Neural crest cell (in vitro differentiated cells): ENCODE data around the gene UGT2B10. TPM values are rescaled to one million over a fixed set of nuclear protein-coding genes. Genes with fewer than 3 reads are reported as not detected.

Source experiments
- DNase-seq: peaks from one replicate; pipeline ENCODE4 v3.0.0; 2021; ENCODE audit warnings: low read depth, mixed read lengths, low spot score
- H3K27ac Mint-ChIP-seq: one replicate; pipeline ENCODE4 v1.8.0; 2021; ENCODE audit warnings: mild to moderate bottlenecking, mixed read lengths; ENCODE audit not compliant: unreplicated experiment
- H3K27me3 Mint-ChIP-seq: 2 replicates; pipeline ENCODE4 v1.8.0; 2021; ENCODE audit warnings: low read depth, mild to moderate bottlenecking, mixed read lengths
- H3K36me3 Mint-ChIP-seq: 2 replicates; pipeline ENCODE4 v1.8.0; 2021; ENCODE audit warnings: low read depth, mild to moderate bottlenecking, mixed read lengths
- H3K4me1 Mint-ChIP-seq: 2 replicates; pipeline ENCODE4 v1.8.0; 2021; ENCODE audit warnings: mixed read lengths
- H3K4me3 Mint-ChIP-seq: one replicate; pipeline ENCODE4 v1.8.0; 2021; ENCODE audit warnings: mild to moderate bottlenecking, mixed read lengths
- H3K9me3 Mint-ChIP-seq: 2 replicates; pipeline ENCODE4 v1.8.0; 2021; ENCODE audit warnings: mixed read lengths
- total RNA-seq: library from RNA; stranded (reverse); gene quantifications from 2 replicates; pipeline ENCODE4 v1.2.1, GENCODE V29; 2021
- TF ChIP-seq, protein P1 (sequence below): fragments of 200-600 bp; sonication (generic); conservative IDR thresholded peaks from 2 replicates; pipeline ENCODE4 v1.5.0; 2021; ENCODE audit warnings: antibody characterized with exemption, mild to moderate bottlenecking

Gene UGT2B10
- total RNA-seq, 1 donor from 2014 or later, result not detected

DNA sequence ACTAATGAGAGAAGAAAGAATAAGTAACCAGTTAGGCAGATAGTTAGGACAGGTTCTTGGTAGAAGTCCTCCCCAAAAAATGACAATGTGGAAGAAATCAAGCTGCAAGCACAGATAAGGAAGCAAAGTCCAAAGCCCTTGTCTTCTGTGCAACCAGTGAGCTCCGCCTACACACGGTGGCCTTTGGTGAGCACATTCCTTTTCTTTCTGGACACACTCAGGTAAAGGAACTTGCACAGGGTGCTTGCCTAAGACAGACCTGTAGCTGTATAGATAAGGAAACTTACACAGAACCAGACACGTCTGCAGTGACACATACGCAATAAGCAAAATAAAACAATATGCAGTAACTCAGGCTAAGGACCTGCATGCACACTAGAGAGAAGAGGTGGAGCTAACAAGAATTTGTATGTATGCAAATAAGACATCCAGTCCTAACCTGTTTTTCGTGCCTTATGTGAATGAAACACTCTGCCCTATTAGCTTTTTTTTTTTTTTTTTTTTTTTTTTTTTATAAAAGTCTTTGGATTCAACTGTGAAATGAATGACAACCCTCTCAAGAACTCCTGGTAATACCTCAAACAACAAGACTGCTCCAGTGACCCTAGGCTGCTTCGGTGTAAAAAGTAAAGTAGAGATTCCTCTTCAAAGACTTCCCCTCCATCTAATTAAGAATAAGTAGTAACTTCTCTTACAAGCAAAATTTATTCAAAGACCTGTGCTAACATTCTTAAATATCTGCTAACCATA lies 48.8 kb downstream of the UGT2B10 start:
- no peaks in the 10 kb centered on the region for H3K27me3 Mint-ChIP-seq
- DNase-seq, result no peak
- H3K4me1 Mint-ChIP-seq, result peaks cover 5% of the 10 kb centered on the region
- H3K4me3 Mint-ChIP-seq, result no peak overlapping the region
- no peaks in the 10 kb centered on the region for H3K36me3 Mint-ChIP-seq
- no peaks in the 10 kb centered on the region for H3K9me3 Mint-ChIP-seq
- TF ChIP-seq, protein P1, sequence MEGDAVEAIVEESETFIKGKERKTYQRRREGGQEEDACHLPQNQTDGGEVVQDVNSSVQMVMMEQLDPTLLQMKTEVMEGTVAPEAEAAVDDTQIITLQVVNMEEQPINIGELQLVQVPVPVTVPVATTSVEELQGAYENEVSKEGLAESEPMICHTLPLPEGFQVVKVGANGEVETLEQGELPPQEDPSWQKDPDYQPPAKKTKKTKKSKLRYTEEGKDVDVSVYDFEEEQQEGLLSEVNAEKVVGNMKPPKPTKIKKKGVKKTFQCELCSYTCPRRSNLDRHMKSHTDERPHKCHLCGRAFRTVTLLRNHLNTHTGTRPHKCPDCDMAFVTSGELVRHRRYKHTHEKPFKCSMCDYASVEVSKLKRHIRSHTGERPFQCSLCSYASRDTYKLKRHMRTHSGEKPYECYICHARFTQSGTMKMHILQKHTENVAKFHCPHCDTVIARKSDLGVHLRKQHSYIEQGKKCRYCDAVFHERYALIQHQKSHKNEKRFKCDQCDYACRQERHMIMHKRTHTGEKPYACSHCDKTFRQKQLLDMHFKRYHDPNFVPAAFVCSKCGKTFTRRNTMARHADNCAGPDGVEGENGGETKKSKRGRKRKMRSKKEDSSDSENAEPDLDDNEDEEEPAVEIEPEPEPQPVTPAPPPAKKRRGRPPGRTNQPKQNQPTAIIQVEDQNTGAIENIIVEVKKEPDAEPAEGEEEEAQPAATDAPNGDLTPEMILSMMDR, result no peak
- no peak overlapping the region for H3K27ac Mint-ChIP-seq

DNA sequence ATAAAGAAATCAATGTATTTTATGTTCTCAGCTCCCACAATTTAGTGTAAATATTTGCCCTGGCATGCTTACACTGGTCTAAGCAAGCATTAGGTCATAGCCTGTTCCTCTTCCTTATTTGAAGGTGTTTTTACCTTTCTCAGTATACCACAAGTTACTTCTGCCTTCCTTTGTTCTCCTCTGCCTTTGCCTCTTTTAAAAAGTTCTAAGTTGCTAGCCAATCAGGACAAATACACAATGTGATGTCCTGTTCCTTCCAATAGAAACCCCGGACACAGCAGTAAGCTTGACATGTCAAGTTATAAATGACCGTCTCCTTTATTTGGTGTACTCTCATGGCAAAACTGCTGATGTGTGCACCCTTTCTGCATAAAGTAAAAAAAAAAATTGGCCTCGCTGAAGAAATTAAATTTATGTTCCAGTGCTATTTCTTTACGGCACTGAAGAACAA lies 49.4 kb downstream of the UGT2B10 start:
- TF ChIP-seq, protein P1, result no peak
- no peak overlapping the region for H3K27ac Mint-ChIP-seq
- DNase-seq, result no peak
- H3K27me3 Mint-ChIP-seq, result no peaks in the 10 kb centered on the region
- H3K4me1 Mint-ChIP-seq, result peaks cover 5% of the 10 kb centered on the region
- H3K9me3 Mint-ChIP-seq, result no peaks in the 10 kb centered on the region
- H3K36me3 Mint-ChIP-seq, result no peaks in the 10 kb centered on the region
- no peak overlapping the region for H3K4me3 Mint-ChIP-seq

DNA sequence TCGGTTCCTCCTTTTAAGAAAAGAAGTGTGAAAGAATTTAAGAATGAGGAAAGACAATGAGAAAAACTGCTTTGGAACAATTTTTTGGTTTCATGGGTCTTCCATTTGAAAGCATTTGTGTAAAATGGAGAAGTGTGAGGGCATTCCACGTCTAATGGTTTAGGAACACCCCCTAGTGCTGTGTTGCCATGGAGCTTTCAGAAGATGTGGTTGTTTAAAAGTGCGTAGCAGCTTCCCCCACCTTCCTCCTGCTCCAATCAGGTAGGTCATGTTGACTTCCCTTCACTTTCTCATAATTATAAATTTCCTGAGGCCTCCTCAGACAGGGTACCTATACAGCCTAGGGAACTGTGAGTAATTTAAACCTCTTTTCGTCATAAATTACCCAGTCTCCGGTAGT lies 50.0 kb downstream of the UGT2B10 start:
- Mint-ChIP-seq H3K27me3 (no peaks in the 10 kb centered on the region), H3K4me1 (peaks cover 5% of the 10 kb centered on the region), H3K4me3 (no peak overlapping the region), H3K9me3 (no peaks in the 10 kb centered on the region), H3K27ac (no peak overlapping the region), H3K36me3 (no peaks in the 10 kb centered on the region)
- TF ChIP-seq, protein P1, result no peak
- DNase-seq, result no peak

DNA sequence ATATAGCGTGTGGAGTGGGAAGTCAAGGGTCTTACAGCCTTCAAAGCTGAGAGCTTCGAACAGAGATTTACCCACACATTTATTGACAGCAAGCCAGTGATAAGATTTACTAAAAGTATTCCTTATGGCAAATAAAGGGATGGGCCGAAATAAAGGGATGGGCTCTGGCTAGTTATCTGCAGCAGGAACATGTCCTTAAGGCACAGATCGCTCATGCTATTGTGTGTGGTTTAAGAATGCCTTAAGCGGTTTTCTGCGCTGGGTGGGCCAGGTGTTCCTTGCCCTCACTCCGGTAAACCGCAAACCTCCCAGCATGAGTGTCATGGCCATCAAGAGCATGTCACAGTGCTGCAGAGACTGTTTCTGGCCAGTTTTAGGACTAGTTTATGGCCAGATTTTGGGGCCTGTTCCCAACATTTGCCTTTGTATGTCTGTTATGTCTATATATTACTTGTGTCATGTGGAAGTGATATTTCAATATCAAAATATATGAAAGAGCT lies 53.5 kb downstream of the UGT2B10 start:
- DNase-seq, result no peak
- H3K9me3 Mint-ChIP-seq, result no peaks in the 10 kb centered on the region
- H3K27me3 Mint-ChIP-seq, result no peaks in the 10 kb centered on the region
- no peak overlapping the region for H3K4me3 Mint-ChIP-seq
- H3K27ac Mint-ChIP-seq, result no peak overlapping the region
- TF ChIP-seq, protein P1, result no peak
- peaks cover 5% of the 10 kb centered on the region for H3K4me1 Mint-ChIP-seq
- no peaks in the 10 kb centered on the region for H3K36me3 Mint-ChIP-seq

DNA sequence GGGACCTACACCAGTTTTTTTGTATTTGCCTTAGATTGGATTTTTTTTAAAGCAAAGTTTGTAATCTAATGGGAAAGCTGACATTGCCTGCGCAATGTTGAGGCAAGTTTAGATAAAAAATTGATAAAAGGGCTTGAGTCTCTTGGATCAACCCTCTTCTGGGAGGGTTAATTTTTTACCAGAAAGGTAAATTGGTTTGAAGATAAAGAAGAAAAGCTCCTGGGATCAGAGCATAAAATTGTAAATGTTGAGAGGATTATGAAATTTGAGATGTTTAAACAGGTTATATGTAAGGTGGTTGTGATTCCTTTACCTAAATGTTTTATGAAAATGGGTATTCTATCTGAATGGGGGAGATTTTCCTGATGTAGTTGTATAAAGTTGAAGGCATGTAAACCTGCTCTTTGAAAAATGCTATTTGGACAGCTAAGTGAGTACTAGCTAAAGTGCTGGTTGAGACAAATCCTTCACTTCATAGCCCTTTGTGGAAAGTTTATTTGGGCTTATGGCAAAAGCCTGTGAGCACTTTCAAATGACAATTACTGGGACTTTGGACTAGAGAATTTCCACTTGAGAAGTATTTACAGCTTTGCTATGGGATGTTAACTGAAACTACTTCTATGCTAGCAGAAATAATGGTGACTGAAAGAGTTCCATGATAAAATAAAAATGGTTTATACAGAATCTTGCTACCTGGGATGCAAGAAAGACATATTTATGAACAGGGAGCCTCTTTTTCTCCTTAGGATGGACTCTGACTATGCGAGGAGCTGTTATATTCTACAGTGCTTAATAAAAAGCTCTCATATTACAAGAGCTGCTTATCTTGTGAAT lies 56.2 kb downstream of the UGT2B10 start:
- TF ChIP-seq, protein P1, result no peak
- H3K4me1 Mint-ChIP-seq, result no peaks in the 10 kb centered on the region
- no peaks in the 10 kb centered on the region for H3K9me3 Mint-ChIP-seq
- H3K4me3 Mint-ChIP-seq, result no peak overlapping the region
- DNase-seq, result no peak
- no peaks in the 10 kb centered on the region for H3K36me3 Mint-ChIP-seq
- H3K27me3 Mint-ChIP-seq, result no peaks in the 10 kb centered on the region
- H3K27ac Mint-ChIP-seq, result no peak overlapping the region
